Upper lobe of left lung (tissue), 4 donors: Measurements from ENCODE around the gene RHBDF2.

Source experiments
- POLR2A ChIP-seq, 4 donors: fragments of 450-650 bp; IDR thresholded peaks; one replicate each; pipeline ENCODE4 v1.5.1; 2016 to 2017; ENCODE audit warnings: antibody characterized with exemption in 4 of 4, mild to moderate bottlenecking in 2 of 4
- POLR2AphosphoS5 ChIP-seq, 2 donors: sonication (generic); formaldehyde crosslinking; IDR thresholded peaks; one replicate each; pipeline ENCODE4 v1.5.1; 2017; ENCODE audit warnings: antibody characterized with exemption in 2 of 2
- TF ChIP-seq, protein P1 (sequence below), 6 experiments: fragments of 450-650 bp in 4 of 6; fragments of 200-600 bp in 2 of 6; sonication (generic) in 2 of 6; IDR thresholded peaks; one replicate each; pipeline ENCODE4 v1.5.1; 2016 to 2019; ENCODE audit warnings: antibody characterized with exemption in 6 of 6

DNA sequence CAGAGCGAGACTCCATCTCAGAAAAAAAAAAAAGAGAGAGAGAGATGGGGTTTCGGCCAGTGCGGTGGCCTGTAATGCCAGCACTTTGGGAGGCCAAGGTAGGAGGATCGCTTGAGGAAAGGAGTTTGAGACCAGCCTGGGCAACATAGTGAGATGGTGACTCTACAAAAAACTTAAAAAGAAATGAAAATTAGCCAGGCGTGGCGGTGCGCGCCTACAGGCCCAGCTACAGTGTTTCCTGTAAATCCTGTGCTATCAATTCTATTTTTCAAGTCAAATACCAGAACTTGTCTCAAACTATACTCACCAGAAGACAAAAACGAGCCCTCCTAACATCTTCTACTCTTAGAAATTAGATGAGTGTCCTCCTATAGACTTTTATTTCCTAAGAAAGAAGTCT, 67.5 kb downstream of the RHBDF2 start:
- TF ChIP-seq POLR2A (IDR thresholded peaks at IDR 0.05), result no peak
- no peak for TF ChIP-seq POLR2AphosphoS5 (IDR thresholded peaks at IDR 0.05)
- TF ChIP-seq, protein P1, sequence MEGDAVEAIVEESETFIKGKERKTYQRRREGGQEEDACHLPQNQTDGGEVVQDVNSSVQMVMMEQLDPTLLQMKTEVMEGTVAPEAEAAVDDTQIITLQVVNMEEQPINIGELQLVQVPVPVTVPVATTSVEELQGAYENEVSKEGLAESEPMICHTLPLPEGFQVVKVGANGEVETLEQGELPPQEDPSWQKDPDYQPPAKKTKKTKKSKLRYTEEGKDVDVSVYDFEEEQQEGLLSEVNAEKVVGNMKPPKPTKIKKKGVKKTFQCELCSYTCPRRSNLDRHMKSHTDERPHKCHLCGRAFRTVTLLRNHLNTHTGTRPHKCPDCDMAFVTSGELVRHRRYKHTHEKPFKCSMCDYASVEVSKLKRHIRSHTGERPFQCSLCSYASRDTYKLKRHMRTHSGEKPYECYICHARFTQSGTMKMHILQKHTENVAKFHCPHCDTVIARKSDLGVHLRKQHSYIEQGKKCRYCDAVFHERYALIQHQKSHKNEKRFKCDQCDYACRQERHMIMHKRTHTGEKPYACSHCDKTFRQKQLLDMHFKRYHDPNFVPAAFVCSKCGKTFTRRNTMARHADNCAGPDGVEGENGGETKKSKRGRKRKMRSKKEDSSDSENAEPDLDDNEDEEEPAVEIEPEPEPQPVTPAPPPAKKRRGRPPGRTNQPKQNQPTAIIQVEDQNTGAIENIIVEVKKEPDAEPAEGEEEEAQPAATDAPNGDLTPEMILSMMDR (IDR thresholded peaks at IDR 0.05), result no peak
